HFFc6 (cell line): ENCODE measurements around the gene BSCL2. TPM values are rescaled to one million over a fixed set of nuclear protein-coding genes. Genes with fewer than 3 reads are reported as not detected.
A peak's percentile ranks its signal among the peaks of the same experiment; 100 is the strongest.

Experiments used
- DNase-seq: peaks from one replicate; pipeline ENCODE4 v3.0.0-alpha.2; 2018
- H3K27ac Mint-ChIP-seq: 2 replicates; pipeline ENCODE4 v1.8.0; 2020; ENCODE audit warnings: mild to moderate bottlenecking, mixed read lengths
- H3K27me3 Mint-ChIP-seq: 2 replicates; pipeline ENCODE4 v1.8.0; 2021; ENCODE audit warnings: mild to moderate bottlenecking, moderate library complexity, mixed read lengths; ENCODE audit not compliant: insufficient read depth
- H3K36me3 Mint-ChIP-seq: 2 replicates; pipeline ENCODE4 v1.8.0; 2021; ENCODE audit warnings: low read depth, mixed read lengths
- H3K4me1 Mint-ChIP-seq: 2 replicates; pipeline ENCODE4 v1.8.0; 2020; ENCODE audit warnings: low read depth, mixed read lengths
- H3K4me3 Mint-ChIP-seq: 2 replicates; pipeline ENCODE4 v1.8.0; 2020; ENCODE audit warnings: mild to moderate bottlenecking, moderate library complexity, mixed read lengths
- H3K9me3 Mint-ChIP-seq: 2 replicates; pipeline ENCODE4 v1.8.0; 2020; ENCODE audit warnings: mild to moderate bottlenecking, mixed read lengths
- CTCF ChIP-seq: fragments of 200-600 bp; sonication (generic); IDR thresholded peaks from 2 replicates; pipeline ENCODE4 v1.5.0; 2021; ENCODE audit warnings: antibody characterized with exemption, mild to moderate bottlenecking
- total RNA-seq, 6 experiments: library from RNA; stranded (reverse); fragmentation: NEBNext Ultra II Directional; extraction: Animal tissue kit (Norgen Biotek cat#: 25700); gene quantifications; 2 replicates in 1 of 6; 3 replicates in 5 of 6; pipeline ENCODE4 v1.2.3, GENCODE V29; 2021

BSCL2 gene
- total RNA-seq, 6 experiments from 2014 or later = 50.7 to 67.4 (median 56.8) TPM

- no peak for DNase-seq
- no peak for TF ChIP-seq CTCF
- Mint-ChIP-seq H3K27me3 (peaks cover 2% of the 10 kb centered on the region; the same call in 1 of the 2 replicates), H3K4me1 (peaks cover 26% of the 10 kb centered on the region), H3K27ac (no peak overlapping the region), H3K9me3 (no peaks in the 10 kb centered on the region), H3K36me3 (peaks cover 9% of the 10 kb centered on the region), H3K4me3 (no peak overlapping the region)
These were observed 58.8 kb downstream of the BSCL2 start for GRCh38 chr11:62648185-62648966.

GRCh38 chr11:62647609-62648005, 59.6 kb downstream of the BSCL2 start:
- no peak for DNase-seq
- TF ChIP-seq CTCF = no peak

GRCh38 chr11:62646825-62647608, 60.2 kb downstream of the BSCL2 start:
- H3K4me1 Mint-ChIP-seq = peaks cover 17% of the 10 kb centered on the region
- H3K27ac Mint-ChIP-seq = peak overlapping the region; percentile 92
- peak overlapping the region; percentile 98 for H3K4me3 Mint-ChIP-seq
- H3K36me3 Mint-ChIP-seq = peaks cover 9% of the 10 kb centered on the region
- peaks cover 2% of the 10 kb centered on the region; the same call in 1 of the 2 replicates for H3K27me3 Mint-ChIP-seq
- H3K9me3 Mint-ChIP-seq = no peaks in the 10 kb centered on the region
- no peak for DNase-seq
- TF ChIP-seq CTCF = no peak

More at GRCh38 chr11:62647609-62648005, 59.6 kb downstream of the BSCL2 start:
- Mint-ChIP-seq H3K9me3 (no peaks in the 10 kb centered on the region), H3K4me3 (no peak overlapping the region), H3K27me3 (peaks cover 2% of the 10 kb centered on the region; the same call in 1 of the 2 replicates), H3K36me3 (peaks cover 9% of the 10 kb centered on the region), H3K4me1 (peaks cover 23% of the 10 kb centered on the region), H3K27ac (no peak overlapping the region)

DNA sequence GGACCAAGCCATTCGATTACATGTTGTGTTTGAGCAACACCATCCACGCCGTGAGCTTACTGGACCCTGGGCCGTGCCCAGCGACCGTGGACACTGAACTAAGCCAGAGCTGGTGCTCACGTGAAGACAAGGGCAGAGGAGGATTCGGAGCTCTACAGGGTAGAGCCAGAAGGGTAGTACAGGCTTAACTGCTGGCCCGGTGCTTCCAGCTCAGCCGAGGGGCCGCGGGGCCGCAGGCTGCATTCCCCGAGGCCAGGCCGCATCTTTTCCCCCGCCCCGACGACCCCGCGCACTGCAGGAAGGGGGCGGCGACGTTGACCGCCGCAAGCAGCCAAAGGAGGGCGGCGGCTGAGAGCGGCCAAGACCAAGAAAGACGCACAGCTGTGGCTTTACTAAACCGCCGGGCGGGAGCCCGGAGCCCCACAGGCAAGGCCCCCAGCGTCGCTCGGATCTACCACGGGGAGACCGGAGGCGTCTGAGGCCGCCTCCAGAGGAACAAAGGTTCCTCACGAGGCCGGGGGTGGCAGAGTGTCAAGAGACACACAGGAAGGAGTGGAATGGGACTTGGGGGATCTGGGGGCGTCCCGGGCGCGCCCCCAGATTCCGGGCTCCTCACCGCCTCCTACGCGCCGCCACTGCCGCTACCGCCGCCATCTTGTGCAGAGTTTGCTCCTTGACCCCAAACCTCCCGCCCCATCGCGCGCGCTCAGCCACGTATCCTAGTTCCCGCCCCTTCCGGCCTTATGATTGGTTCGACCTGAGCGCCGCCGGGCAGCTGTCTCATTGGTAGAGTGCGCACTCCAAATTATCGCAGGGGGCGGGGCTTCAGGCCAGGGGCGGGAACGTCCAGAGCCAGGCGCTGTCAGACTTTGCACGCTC, 61.0 kb downstream of the BSCL2 start, which contains the start of gene GANAB:
GANAB (minus strand) TSS at position 668 of the 879 bp plus-strand sequence; CDS start at position 654, 14 bp downstream.
- Mint-ChIP-seq H3K4me3 (peak within 1 kb of the TSS; percentile 98), H3K27ac (peak within 1 kb of the TSS; percentile 92), H3K9me3 (no peaks in the 10 kb centered on the region), H3K36me3 (peaks cover 9% of the 10 kb centered on the region), H3K27me3 (peaks cover 2% of the 10 kb centered on the region; the same call in 1 of the 2 replicates), H3K4me1 (peaks cover 13% of the 10 kb centered on the region)
- peak; percentile 20; the same call in 1 of the 2 replicates for TF ChIP-seq CTCF
- DNase-seq = peak; percentile 98

- peaks cover 13% of the 10 kb centered on the region for H3K4me1 Mint-ChIP-seq
- TF ChIP-seq CTCF = no peak
- peak overlapping the region; percentile 98 for H3K4me3 Mint-ChIP-seq
- H3K27ac Mint-ChIP-seq = peak overlapping the region; percentile 92
- peaks cover 9% of the 10 kb centered on the region for H3K36me3 Mint-ChIP-seq
- no peaks in the 10 kb centered on the region for H3K9me3 Mint-ChIP-seq
- DNase-seq = no peak
- peaks cover 2% of the 10 kb centered on the region; the same call in 1 of the 2 replicates for H3K27me3 Mint-ChIP-seq
These were observed 61.6 kb downstream of the BSCL2 start for GRCh38 chr11:62645671-62645945.
